HepG2 (cell line): ENCODE data around the gene STX5. TPM values are rescaled to one million over a fixed set of nuclear protein-coding genes. Genes with fewer than 3 reads are reported as not detected.

Source experiments
- ASH2L ChIP-seq: fragments of 300-600, 200-600 bp; sonication (generic); IDR thresholded peaks from 2 replicates; pipeline ENCODE4 v1.7.0; 2017; ENCODE audit warnings: low read depth, mild to moderate bottlenecking, moderate library complexity, mixed read lengths, low read length; ENCODE audit not compliant: insufficient read length
- FLYWCH1 ChIP-seq: sonication (generic); formaldehyde crosslinking; IDR thresholded peaks from 2 replicates; pipeline ENCODE4 v1.8.1; 2023; ENCODE audit warnings: mild to moderate bottlenecking, missing genetic modification reagents
- FOSL2 ChIP-seq: sonication (generic); formaldehyde crosslinking; IDR thresholded peaks from 2 replicates; pipeline ENCODE4 v1.4.0; 2020; ENCODE audit warnings: missing genetic modification reagents
- HNRNPK ChIP-seq: fragments of 200-400 bp; formaldehyde crosslinking; IDR thresholded peaks from 2 replicates; pipeline ENCODE4 v1.6.1; 2018; ENCODE audit warnings: low read length, low read depth, moderate library complexity, mild to moderate bottlenecking; ENCODE audit not compliant: poor library complexity, severe bottlenecking
- MED13 ChIP-seq: sonication (generic); formaldehyde crosslinking; IDR thresholded peaks from 2 replicates; pipeline ENCODE4 v1.5.0; 2020; ENCODE audit warnings: missing genetic modification reagents
- ZNF232 ChIP-seq: sonication (generic); formaldehyde crosslinking; IDR thresholded peaks from 2 replicates; pipeline ENCODE4 v1.4.0; 2020; ENCODE audit warnings: missing genetic modification reagents, borderline replicate concordance
- ZNF460 ChIP-seq: sonication (generic); formaldehyde crosslinking; IDR thresholded peaks from 2 replicates; pipeline ENCODE4 v1.5.1; 2020; ENCODE audit warnings: missing genetic modification reagents, mild to moderate bottlenecking, borderline replicate concordance
- ZNF720 ChIP-seq: sonication (generic); formaldehyde crosslinking; IDR thresholded peaks from 2 replicates; pipeline ENCODE4 v1.4.0; 2020; ENCODE audit warnings: missing genetic modification reagents
- polyA plus RNA-seq, 8 experiments: library from polyadenylated mRNA; depleted of rRNA in 3 of 8; stranded (reverse) in 7 of 8; unstranded in 1 of 8; fragments of >200 nt; fragmentation: Illumina TruSeq in 4 of 8; extraction: Trizol in 4 of 8; gene quantifications; 2 replicates each; pipeline versions ENCODE4 v1.2.1 to v1.2.3, GENCODE V29; 2011 to 2016; ENCODE audit warnings: low read depth in 4 of 8, missing spikeins in 1 of 8, mixed read lengths in 1 of 8; ENCODE audit not compliant: insufficient read depth in 1 of 8
- total RNA-seq, 5 experiments: library from RNA; depleted of rRNA; stranded (reverse); fragments of >200 nt; fragmentation: Illumina TruSeq; extraction: Trizol; gene quantifications; 2 replicates each; pipeline ENCODE4 v1.2.3, GENCODE V29; 2016; ENCODE audit warnings: low read depth in 1 of 5
- TF ChIP-seq, protein P1 (sequence below): sonication (generic); formaldehyde crosslinking; IDR thresholded peaks from 2 replicates; pipeline ENCODE4 v1.4.0; 2020; ENCODE audit warnings: missing genetic modification reagents, borderline replicate concordance
- TF ChIP-seq, protein P2 (sequence below): sonication (generic); formaldehyde crosslinking; IDR thresholded peaks from 2 replicates; pipeline ENCODE4 v1.5.1; 2020; ENCODE audit warnings: mild to moderate bottlenecking, missing genetic modification reagents, moderate library complexity
- TF ChIP-seq, protein P3 (sequence below): sonication (generic); formaldehyde crosslinking; IDR thresholded peaks from 2 replicates; pipeline ENCODE4 v1.4.0; 2020; ENCODE audit warnings: missing genetic modification reagents, borderline replicate concordance
- TF ChIP-seq, protein P4 (sequence below): sonication (generic); formaldehyde crosslinking; IDR thresholded peaks from 2 replicates; pipeline ENCODE4 v1.4.0; 2020; ENCODE audit warnings: missing genetic modification reagents

STX5 gene
- total and polyA plus RNA-seq, 2 of the 13 experiments (the other 11 are each of a cell fraction or from before 2014, with no cell fraction given) = 26.9 to 30.0 TPM

DNA sequence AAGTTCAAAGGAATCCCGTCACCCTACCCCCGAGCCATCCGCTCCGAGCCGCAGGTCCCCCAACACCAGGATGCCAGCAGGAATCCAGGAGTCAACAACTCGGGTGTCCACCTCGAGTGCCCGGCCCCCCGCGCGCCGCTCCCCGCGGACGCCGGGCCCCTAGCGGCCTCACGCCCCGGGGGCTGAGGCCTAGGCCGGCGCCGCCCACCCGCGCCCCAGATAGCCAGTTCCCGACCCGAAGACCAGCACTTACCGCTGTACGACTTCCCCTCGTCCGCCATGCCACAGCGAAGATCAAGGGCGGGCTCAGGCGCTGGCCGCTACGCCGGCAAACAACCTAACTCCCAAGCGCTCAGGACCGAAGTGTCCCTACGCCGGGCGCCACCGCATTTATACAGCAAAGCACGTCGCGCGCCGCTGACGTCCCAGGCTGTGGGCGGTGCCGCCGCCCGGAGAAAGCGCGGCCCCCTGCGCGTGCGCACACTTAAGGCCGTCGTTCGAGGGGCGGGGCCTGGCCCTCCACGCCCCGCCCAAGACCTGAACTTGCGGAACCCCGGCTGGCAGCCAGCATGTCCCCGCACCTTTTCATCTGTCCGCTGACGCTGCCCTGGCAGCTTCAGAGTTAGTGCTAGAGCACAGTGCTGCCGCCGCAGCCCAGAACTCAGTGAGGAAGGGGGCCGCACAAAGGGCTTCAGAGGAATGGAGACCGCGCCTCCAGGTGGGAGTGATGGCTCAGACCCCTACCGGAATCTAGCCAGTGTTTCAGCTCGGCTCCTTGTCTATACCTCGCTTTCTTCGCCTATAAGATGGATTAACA is 26.6 kb downstream of the STX5 start, which contains the start of gene NXF1 (continued):
- TF ChIP-seq, protein P1, sequence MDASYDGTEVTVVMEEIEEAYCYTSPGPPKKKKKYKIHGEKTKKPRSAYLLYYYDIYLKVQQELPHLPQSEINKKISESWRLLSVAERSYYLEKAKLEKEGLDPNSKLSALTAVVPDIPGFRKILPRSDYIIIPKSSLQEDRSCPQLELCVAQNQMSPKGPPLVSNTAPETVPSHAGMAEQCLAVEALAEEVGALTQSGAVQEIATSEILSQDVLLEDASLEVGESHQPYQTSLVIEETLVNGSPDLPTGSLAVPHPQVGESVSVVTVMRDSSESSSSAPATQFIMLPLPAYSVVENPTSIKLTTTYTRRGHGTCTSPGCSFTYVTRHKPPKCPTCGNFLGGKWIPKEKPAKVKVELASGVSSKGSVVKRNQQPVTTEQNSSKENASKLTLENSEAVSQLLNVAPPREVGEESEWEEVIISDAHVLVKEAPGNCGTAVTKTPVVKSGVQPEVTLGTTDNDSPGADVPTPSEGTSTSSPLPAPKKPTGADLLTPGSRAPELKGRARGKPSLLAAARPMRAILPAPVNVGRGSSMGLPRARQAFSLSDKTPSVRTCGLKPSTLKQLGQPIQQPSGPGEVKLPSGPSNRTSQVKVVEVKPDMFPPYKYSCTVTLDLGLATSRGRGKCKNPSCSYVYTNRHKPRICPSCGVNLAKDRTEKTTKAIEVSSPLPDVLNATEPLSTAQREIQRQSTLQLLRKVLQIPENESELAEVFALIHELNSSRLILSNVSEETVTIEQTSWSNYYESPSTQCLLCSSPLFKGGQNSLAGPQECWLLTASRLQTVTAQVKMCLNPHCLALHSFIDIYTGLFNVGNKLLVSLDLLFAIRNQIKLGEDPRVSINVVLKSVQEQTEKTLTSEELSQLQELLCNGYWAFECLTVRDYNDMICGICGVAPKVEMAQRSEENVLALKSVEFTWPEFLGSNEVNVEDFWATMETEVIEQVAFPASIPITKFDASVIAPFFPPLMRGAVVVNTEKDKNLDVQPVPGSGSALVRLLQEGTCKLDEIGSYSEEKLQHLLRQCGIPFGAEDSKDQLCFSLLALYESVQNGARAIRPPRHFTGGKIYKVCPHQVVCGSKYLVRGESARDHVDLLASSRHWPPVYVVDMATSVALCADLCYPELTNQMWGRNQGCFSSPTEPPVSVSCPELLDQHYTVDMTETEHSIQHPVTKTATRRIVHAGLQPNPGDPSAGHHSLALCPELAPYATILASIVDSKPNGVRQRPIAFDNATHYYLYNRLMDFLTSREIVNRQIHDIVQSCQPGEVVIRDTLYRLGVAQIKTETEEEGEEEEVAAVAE = peak; percentile 78; the same call in 1 of the 2 replicates
- peak; percentile 91 for TF ChIP-seq ZNF232
- no peak; the same call in 1 of the 2 replicates for TF ChIP-seq FLYWCH1 (CRISPR knock-in tag)
- TF ChIP-seq ZNF720 = no peak
- TF ChIP-seq, protein P2, sequence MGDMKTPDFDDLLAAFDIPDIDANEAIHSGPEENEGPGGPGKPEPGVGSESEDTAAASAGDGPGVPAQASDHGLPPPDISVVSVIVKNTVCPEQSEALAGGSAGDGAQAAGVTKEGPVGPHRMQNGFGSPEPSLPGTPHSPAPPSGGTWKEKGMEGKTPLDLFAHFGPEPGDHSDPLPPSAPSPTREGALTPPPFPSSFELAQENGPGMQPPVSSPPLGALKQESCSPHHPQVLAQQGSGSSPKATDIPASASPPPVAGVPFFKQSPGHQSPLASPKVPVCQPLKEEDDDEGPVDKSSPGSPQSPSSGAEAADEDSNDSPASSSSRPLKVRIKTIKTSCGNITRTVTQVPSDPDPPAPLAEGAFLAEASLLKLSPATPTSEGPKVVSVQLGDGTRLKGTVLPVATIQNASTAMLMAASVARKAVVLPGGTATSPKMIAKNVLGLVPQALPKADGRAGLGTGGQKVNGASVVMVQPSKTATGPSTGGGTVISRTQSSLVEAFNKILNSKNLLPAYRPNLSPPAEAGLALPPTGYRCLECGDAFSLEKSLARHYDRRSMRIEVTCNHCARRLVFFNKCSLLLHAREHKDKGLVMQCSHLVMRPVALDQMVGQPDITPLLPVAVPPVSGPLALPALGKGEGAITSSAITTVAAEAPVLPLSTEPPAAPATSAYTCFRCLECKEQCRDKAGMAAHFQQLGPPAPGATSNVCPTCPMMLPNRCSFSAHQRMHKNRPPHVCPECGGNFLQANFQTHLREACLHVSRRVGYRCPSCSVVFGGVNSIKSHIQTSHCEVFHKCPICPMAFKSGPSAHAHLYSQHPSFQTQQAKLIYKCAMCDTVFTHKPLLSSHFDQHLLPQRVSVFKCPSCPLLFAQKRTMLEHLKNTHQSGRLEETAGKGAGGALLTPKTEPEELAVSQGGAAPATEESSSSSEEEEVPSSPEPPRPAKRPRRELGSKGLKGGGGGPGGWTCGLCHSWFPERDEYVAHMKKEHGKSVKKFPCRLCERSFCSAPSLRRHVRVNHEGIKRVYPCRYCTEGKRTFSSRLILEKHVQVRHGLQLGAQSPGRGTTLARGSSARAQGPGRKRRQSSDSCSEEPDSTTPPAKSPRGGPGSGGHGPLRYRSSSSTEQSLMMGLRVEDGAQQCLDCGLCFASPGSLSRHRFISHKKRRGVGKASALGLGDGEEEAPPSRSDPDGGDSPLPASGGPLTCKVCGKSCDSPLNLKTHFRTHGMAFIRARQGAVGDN (CRISPR knock-in tag) = peak; percentile 82
- peak; percentile 56 for TF ChIP-seq FOSL2 (CRISPR knock-in tag)
- TF ChIP-seq ASH2L = peak; percentile 83
- TF ChIP-seq MED13 = peak; percentile 76
- TF ChIP-seq, protein P3, sequence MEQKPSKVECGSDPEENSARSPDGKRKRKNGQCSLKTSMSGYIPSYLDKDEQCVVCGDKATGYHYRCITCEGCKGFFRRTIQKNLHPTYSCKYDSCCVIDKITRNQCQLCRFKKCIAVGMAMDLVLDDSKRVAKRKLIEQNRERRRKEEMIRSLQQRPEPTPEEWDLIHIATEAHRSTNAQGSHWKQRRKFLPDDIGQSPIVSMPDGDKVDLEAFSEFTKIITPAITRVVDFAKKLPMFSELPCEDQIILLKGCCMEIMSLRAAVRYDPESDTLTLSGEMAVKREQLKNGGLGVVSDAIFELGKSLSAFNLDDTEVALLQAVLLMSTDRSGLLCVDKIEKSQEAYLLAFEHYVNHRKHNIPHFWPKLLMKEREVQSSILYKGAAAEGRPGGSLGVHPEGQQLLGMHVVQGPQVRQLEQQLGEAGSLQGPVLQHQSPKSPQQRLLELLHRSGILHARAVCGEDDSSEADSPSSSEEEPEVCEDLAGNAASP = peak; percentile 81; the same call in 1 of the 2 replicates
- TF ChIP-seq ZNF460 (CRISPR knock-in tag) = peak; percentile 9; the same call in 1 of the 2 replicates
- TF ChIP-seq, protein P4, sequence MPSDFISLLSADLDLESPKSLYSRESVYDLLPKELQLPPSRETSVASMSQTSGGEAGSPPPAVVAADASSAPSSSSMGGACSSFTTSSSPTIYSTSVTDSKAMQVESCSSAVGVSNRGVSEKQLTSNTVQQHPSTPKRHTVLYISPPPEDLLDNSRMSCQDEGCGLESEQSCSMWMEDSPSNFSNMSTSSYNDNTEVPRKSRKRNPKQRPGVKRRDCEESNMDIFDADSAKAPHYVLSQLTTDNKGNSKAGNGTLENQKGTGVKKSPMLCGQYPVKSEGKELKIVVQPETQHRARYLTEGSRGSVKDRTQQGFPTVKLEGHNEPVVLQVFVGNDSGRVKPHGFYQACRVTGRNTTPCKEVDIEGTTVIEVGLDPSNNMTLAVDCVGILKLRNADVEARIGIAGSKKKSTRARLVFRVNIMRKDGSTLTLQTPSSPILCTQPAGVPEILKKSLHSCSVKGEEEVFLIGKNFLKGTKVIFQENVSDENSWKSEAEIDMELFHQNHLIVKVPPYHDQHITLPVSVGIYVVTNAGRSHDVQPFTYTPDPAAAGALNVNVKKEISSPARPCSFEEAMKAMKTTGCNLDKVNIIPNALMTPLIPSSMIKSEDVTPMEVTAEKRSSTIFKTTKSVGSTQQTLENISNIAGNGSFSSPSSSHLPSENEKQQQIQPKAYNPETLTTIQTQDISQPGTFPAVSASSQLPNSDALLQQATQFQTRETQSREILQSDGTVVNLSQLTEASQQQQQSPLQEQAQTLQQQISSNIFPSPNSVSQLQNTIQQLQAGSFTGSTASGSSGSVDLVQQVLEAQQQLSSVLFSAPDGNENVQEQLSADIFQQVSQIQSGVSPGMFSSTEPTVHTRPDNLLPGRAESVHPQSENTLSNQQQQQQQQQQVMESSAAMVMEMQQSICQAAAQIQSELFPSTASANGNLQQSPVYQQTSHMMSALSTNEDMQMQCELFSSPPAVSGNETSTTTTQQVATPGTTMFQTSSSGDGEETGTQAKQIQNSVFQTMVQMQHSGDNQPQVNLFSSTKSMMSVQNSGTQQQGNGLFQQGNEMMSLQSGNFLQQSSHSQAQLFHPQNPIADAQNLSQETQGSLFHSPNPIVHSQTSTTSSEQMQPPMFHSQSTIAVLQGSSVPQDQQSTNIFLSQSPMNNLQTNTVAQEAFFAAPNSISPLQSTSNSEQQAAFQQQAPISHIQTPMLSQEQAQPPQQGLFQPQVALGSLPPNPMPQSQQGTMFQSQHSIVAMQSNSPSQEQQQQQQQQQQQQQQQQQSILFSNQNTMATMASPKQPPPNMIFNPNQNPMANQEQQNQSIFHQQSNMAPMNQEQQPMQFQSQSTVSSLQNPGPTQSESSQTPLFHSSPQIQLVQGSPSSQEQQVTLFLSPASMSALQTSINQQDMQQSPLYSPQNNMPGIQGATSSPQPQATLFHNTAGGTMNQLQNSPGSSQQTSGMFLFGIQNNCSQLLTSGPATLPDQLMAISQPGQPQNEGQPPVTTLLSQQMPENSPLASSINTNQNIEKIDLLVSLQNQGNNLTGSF (CRISPR knock-in tag) = peak; percentile 93
- TF ChIP-seq HNRNPK = peak; percentile 51
